HG03280 (cell line): ENCODE measurements around the gene PNKD.

ENCODE experiments used
- ATAC-seq: cut with Tn5 transposase; IDR thresholded peaks from one replicate; pipeline ENCODE4 v1.9.1; 2021; ENCODE audit warnings: mild to moderate bottlenecking, moderate library complexity; ENCODE audit not compliant: unreplicated experiment

PNKD gene

DNA sequence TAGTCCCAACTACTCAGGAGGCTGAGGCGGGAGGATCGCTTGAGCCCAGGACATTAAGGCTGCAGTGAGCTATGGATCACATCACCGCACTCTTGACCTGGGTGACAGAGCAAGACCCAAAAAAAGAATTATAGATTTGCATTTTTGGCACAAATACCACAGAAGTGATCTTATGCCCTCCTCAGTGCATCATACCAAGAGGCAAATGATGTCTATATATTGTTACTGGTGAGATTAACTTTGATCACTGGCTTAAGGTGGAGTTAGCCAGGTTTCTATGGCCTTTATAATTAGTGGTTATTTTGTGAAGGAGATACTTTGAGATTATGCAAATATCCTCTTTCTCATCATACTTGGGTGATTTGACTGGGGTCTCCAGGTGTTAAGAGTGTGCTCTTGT lies 64.2 kb downstream of the PNKD start:
- no peak for ATAC-seq

DNA sequence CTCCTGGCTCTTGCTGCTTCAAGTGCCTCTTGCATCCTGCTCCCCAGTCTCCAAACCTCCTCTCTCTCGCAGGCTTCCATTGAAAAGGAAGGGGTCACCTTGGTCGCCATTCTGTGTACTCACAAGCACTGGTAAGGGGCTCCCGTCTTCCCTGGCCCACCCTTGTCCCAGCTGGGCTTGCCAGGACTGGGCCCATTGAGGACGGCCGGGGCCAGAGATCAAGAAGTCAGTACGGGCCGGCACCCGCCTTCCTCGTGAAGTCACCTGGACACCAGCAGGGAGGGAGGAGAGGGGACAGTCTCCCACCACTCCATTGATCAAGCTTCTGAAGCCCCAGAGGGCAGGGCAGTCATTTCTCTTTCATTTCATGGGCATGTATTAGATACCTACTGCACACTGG lies 70.3 kb downstream of the PNKD start:
- ATAC-seq, result no peak

DNA sequence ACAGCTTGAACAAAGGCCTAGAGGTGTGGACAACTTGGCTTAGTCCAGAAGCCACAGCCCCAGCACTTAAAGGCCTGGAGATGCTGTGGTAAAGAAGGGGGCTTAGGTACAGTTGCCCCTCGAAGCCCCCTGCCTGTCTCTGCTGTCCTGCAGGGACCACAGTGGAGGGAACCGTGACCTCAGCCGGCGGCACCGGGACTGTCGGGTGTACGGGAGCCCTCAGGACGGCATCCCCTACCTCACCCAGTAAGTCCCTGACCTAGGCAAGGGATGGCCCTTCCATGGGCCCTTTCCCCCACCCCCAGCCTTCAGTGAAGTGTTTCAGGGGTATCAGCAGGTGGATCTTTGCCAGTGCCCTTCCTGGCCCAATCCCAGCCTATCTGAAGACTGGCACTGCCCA lies 71.1 kb downstream of the PNKD start:
- no peak for ATAC-seq

DNA sequence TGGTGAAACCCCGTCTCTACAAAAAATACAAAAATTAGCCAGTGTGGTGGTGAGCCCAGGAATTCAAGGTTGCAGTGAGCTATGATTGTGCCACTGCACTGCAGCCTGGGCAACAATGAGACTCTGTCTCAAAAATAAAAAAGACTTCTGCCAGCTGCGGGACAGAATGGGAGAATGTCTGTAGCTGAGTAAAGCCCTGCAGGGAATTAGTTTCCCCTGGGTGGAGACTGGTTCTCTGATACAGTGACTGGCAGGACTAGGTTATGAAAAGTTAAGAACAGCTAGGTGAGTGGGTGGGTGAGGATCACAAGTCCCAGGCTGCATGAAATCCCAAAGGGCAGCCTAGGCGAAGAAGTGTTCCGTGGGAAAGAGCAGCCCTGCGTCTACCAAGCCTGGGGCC lies 72.5 kb downstream of the PNKD start:
- ATAC-seq, result no peak

DNA sequence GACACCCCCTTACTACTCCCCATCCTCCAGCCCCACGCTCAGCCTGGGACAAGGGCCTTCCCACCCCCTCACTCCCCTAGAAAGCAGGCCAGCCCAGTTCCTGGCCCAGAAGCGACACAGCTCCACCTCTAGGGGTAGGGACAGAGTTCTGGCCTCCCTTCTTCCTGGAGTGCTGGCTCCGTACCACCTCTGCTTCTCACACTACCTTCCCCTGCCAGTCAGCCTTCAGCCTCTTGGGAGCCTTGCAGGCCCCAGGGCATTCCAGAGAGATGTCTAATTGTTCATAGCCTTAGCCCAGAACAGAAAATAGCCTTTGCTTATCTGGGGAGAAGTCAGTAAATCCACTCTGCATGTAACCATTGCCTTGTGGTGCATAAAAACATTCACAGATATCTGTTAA lies 73.3 kb downstream of the PNKD start:
- no peak for ATAC-seq

DNA sequence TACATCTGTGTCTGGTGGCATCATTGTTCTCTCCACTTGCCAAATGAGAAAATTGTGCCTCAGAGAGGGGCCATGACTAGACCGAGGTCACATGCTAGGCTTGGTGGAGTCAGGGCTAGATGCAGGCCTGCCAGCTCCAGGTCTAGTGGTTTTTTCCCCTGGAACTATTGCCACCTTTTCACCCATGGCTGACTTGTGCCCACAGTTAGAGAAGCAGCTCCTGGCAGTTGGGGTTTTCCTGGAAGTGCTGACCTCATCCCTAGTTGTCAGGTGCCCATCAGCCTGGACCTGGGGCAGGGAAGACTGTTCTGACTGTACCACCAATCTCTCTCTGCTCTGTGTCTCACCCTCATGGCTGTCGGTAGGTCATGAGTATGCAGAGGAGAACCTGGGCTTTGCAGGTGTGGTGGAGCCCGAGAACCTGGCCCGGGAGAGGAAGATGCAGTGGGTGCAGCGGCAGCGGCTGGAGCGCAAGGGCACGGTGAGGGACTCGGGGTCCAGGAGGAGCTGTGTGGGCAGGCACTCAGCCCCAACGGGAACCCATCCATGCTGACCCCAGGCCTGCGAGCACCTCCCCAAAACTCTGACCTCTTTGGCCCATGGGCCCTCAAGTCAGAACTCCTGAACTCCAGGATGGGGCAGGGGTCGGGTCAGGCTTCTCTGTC lies 73.9 kb downstream of the PNKD start:
- ATAC-seq, result no peak

DNA sequence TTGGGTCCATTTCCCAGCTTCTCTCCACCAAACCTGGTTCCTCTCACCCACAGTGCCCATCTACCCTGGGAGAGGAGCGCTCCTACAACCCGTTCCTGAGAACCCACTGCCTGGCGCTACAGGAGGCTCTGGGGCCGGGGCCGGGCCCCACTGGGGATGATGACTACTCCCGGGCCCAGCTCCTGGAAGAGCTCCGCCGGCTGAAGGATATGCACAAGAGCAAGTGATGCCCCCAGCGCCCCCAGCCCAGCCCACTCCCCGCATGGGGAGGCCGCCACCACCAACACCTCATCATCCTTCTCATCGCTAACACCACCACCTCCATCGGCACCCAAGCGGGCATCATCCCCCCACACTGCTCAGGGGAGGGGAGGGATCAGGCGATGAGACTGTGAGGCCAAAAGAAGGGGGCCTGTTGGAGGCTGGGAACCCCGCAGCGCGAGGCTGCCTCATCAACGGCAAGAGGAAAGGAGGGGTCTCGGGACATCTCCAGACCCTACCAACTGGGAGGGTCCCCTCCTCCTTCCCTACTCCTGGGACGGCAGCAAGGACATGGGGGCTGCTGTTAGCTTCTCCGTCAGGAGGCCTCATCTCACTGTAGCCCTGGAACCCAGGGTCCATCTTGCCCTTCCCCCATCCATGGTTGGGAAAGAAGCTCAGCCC lies 74.6 kb downstream of the PNKD start:
- ATAC-seq, result no peak

DNA sequence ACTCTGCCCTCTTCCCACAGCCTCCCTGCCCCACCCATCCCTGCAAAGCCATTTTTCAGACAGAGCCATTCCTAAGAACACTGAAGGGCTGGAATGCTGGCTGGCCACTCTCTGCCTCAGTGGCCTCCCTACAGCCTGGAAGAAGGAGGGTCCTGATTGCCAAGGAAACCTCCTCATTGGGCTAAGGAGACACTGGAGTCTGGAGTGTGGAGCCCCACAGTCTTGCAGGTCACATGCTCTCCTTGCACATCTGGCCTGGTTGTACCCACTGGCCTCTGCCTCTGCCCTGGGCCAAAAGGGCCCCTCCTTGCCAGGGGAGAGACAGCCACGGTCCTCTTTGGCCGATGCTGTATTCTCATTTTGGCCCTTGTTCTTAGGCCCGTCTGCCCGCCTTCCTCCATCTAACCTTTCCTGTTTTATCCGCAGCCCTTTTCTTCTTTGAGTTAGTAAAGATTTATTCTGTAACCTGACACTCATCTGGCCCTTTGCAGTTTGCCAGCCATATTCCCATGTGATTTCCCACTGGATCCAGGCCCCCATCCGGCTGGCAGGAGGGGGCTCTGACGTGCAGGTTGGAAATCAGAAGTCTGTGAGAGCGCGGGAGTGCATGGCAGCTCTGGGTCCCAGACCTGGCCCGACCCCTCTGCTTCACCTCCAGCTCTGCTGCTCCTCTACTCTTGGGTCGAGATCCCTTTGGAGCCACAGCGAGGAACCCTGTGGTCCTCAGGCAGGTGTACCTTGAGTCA lies 75.3 kb downstream of the PNKD start:
- no peak for ATAC-seq

DNA sequence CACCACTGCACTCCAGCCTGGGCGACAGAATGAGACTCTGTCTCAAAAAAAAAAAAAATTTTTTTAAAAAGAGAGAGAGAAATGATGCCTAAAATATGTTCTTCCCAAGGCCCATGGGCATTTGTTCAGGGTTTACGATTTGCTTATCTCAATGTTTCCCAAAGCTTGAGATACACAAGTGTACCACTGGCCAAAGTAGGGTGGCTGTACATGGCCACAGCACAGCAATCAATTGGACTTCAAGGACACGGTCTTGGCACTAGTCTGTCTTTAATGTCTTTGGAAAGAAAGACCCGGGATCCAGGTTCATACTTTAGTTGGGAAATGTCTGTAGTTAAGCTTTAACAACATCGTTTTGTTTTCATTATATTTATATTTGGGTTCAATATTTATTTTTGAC lies 76.9 kb downstream of the PNKD start:
- ATAC-seq, result no peak

DNA sequence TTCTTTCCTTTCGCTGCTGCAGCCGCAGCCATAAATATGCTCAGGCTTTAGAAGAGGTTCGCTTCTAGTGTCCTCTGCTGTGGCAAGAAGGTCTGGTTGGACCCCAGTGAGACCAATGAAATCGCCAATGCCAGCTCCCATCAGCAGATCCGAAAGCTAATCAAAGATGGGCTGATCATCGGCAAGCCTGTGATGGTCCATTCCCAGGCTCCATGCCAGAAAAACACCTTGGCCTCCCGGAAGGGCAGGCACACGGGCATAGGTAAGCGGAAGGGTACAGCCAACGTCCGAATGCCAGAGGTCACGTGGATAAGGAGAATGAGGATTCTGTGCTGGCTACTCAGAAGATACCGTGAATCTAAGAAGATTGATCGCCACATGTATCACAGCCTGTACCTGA lies 83.7 kb downstream of the PNKD start:
- ATAC-seq, result no peak

DNA sequence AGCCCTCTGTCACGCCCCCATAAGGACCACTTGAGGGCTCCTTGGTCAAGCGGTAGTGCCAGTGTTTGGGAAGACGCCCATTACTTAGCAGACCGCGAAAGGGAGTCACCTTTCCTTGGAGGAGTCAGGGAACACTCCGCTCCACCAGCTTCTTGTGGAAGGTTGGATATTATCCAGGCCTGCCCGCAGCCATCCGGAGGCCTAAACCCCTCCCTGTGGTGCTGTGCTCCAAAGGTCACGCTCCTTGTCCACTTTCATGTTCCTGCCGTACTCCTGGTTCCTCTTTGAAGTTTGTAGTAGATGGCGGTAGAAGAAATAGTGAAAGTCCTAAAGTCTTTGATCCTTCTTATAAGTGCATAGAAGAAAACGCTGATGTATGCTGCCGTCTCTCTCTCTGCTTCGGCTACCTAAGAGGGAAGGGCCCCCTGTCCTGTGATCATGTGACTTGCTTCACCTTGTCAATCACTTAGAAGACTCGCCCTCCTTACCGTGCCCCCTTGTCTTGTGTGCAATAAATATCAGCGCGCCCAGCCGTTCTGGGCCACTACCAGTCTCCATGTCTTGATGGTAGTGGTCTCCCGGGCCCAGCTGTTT lies 84.6 kb downstream of the PNKD start:
- ATAC-seq, result no peak

DNA sequence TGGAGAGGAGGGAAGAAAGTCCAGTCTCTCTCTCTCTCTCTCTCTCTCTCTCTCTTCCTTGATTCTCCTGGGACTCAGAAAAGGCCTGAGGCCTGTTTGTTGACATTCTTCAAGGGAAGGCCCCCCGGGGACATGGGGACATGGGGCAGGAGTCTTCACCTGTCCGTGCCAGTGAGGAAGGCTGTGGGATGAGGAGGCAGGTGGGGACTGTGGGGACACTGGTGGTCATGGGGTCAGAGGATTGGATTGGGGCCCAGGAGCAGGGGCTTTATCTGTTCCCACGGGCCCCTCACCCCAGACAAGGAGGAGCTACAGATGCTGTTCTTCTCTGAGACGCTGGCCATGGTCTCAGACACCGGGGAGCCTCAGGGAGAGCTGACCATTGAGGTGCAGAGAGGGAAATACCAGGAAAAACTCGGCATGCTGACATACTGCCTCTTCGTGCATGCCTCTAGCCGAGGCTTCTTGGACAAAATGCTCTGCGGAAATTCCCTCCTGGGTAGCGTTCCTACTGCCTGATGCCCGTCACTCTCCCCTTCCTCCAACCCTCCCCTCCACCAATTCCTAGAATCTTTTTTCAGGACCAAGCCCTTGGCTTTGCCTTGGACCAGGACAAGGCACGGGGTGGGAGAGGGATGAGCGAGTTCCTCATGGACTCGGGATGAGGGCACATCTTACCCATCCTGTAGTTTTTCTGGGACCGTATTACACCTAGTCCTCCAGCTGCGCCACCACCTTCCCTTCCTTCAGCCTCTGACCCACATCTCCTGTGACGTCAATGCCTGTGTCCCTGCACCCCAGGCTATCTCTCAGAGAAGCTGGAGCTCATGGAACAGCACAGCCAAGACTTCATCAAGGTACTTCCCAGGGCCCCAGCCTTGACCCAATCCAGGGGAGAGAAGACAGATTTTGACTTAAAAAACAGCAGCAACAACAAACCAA lies 87.2 kb downstream of the PNKD start:
- no peak for ATAC-seq

DNA sequence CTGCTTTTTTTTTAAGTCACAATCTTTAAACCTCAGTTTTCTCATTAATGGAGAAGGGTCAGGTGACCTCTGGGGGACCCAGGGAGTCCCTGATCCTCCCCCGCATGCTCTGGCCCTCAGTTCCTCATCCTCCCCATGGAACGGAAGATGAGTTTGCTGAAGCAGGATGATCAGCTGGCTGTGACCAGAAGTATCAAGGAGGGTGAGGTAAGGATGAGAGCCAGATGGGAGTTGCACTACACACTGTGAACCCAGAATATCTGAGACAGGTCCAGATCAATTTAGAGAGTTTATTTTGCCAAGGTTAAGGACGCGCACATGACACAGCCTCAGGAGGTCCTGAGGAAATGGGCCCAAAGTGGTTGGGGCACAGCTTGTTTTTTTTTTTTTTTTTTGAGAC lies 90.1 kb downstream of the PNKD start:
- ATAC-seq, result no peak

DNA sequence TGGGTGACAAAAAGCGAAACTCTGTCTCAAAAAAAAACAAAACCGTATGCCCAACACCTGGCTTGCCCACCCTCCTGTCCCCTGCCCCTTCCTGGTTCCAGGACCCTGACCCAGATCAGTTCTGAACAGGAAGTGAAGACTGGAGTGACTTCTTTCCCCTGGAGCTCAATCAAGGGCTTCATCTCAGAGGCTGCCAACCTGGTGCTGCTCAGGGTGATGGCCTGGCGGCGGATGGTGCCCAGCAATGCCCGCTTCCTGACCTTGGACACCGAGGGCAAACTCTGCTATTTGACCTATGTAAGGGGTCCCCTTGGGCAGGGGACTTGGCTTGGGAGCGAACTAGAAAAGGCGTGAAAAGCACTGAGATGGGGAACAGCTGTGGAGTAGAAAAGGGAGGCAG lies 92.3 kb downstream of the PNKD start:
- ATAC-seq, result no peak

DNA sequence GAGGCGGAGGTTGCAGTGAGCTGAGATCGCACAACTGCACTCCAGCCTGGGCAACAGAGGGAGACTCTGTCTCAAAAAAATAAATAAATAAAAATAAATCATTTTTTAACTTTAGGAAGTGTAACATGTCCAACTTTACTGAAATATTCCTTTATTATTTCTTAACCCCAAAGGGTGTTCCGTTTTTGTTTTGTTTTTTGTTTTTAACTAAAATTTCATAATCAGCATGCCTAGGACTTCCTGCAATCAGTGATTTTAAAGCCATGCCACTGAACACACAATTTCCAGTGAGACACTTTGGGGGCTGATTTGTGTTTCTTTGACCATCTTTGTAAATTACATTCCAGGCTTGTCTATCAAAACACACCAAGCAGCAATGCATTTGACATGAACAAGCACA lies 93.4 kb downstream of the PNKD start:
- ATAC-seq, result no peak

DNA sequence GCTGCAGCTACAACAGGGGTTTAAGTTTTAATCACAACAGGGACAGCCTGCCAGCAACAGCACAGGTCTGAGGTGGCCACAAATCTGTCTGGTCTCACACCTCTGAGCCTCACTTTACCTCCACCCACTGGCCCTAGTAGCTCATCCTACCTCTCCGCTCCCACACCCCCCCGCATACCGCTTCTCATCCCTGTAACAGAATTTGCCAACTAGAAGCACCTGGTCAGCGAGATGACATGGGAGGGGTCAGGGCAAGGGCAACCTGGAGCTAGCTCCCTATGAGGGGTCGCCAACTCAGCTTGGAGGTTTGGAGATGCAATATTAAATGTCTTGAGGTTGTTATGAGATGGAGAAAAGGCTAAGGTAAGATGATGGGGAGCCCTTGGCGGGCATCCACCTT lies 93.9 kb downstream of the PNKD start:
- ATAC-seq, result no peak

DNA sequence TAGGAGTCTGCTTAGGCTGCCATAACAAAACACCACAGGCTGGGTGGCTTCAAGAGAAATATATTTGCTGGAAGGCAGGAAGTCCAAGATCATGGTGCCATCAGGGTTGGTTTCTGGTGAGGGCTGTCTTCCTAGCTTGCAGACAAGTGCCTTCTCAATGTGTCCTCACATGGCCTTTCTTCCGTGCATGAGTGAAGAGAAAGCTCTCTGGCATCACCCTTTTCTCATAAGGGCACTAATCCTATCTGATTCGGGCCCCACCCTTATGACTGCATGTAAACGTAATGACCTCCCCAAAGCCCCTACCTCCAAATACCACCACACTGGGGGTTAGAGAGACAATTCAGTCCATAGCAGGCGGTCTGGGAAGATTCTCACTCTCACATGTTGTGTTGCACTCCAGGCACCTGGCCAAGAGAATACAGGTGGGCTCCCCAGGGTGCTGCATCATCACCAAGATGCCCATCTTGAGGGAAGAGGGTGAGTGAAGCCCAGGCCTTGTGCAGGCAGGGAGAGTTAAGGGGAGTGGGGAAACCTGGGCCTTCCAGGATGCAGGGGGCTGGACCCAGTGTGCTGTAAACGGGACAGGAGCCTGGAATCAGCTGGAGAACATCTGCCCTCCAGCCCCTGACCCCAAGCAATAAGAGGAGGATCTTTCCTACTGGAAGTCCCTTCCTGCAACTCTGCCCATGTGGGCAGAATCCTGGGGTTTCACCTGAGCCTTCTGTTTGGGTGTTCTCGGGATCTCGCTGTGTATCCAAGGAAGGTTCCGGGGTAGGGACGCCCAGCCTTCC lies 96.5 kb downstream of the PNKD start:
- no peak for ATAC-seq

DNA sequence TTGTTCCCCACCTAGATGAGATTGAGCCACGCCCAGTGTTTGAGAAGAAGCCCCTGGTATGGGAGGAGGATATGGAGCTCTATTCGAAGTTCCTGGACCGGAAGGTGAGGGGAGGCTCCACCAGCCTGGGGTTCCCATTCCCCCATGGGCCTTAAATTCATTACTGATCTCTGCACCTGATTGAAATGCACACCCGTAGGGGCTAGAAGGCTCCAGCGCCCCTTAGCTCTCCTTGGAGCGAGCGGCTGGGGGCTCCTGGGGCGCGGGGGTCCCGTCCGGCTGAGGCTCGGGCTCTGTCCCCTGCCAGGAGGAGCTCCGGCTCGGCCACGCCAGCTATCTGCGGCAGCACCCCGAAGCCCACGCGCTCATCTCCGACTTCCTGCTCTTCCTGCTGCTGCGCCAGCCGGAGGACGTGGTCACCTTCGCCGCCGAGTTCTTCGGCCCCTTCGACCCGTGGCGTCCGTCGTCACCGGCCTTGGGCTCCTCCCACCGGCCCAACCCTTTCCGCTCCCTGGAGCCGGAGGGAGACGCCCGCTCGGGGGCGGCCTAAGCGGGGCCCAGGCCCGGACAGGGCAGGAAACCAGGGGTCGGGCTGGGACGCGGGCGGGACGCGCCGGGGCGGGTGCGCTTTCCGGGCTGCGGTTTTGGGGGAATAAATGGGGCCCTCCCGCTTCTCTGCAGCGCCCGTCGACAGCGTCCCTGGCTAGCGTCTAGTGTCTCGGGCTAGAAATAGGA lies 97.3 kb downstream of the PNKD start:
- peak; percentile 95 for ATAC-seq

DNA sequence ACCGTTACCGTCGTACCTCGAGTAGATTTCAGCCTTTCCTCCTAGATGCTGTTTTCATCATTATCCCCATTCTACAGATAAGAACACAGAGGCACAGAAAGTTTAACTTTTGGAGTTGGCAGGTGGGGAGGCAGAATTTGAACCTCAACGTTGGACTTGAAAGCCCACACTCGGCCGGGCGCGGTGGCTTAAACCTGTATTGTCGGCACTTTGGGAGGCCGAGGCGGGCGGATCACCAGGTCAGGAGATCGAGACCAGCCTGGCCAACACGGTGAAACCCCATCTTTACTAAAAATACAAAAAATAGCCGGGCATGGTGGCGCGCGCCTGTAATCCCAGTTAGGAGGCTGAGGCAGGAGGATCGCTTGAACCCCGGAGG lies 97.8 kb downstream of the PNKD start:
- ATAC-seq, result no peak
